Stimulated activated CD4-positive, alpha-beta T cell treated with anti-CD3 and anti-CD28 coated beads, Interleukin-4, amount 100 ng/mL, for 4 hours (primary cell): ENCODE measurements around the gene NUP188.

Source experiments
- DNase-seq, 2 experiments: peaks; one replicate each; pipeline ENCODE4 v3.0.0-alpha.2; 2020

NUP188 gene

DNA sequence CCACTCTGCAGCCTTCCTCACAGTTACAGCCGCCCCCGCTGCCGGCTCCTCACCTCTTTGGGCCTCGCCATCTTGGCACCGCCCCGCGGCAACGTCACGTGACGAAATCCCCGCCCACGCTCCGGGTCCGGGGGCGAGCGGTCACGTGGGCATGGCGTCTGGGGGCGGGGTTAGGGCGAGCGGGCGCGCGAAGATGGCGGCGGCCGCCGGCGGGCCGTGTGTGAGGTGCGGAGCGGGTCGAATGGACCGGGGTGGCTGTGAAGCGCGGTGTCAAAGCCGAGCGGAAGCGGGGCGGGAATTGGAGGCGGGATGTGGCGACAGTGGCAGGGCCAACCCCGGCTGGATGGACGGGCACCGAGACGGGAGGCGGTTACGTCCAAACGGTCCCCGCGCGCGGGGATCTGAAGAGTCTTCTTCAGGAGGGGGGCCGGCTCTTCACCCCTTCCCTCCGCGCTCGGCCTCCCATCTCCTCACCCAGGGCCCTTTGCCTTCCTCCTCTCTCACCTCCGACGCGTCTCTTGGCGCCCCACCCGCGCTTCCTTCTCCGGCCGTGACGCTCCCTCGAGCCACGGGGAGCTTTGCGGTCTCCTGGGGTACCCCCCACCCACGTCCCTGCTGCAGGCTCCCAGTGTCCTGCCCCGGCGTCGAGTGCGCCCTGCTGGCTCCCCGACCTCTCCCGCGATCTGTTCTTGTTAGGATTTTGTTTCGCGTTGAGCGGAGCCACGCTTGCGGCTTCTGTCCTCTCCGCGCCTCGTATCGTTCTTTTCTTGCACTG is at the start of gene NUP188, which contains the start of gene DOLK:
Gene NUP188, plus strand, starts transcription at position 173 of the 775 bp plus-strand sequence. Its CDS starts 21 bp downstream, at position 194.
Gene DOLK, minus strand, starts transcription at position 77 of the 775 bp plus-strand sequence. CDS start 300 bp downstream, outside the sequence.
- DNase-seq: peak; percentile 97 to 100

DNA sequence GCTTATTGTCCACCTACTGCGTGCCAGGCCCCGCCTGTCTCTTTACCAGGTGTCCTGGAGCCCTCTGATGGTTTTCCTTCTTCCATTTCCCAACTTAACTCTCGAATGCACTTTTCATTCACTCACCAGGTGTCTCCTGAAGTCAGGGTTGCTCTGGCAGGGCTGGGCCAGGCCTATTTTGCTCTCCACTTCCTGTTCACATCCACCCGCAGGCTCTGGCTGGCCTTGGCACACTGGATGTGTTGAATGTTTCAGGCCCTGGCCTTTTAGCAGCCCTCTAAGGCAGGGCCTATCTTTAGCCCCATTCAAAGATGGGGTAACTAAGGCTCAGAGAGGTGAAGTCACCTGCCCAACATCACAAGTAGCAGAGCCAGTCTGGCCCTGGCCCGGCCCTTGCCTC is 49.1 kb upstream of the NUP188 start:
- no peak for DNase-seq

- no peak for DNase-seq
These were observed 48.5 kb upstream of the NUP188 start for GRCh38 chr9:128898845-128899565.

DNA sequence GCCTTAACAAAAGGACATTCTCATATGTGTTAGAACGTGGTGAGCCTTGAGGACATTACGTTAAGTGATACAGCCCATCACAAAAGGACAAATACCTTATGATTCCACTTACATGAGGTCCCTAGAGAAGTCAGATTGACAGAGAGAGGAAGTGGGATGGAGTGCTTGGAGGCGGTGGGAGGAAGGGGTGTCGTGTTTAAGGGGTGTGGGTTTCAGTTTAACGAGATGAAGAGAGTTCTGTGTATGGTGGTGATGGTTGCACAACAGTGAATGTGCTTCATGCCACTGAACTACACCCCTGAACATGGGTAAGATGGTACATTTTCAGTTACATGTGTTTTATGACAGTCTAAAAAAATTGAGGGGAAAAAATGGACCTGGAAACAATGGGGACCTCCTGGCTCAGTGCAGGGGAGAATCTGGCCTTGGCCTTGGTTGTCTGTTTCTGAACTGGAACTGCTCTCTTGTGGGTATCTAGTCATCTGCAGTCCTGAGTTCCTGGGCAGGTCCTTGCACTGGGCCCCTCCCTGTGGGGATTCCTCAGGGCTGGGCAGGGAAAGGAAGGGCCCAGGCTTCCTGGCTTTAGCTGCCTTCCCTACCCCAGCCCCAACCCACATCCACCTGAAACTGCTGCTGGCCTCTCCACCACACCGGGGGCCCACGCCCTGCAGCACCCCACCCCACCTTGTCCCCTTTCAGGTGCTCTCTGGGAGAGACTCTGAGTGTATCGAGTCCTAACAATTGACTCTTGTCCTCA is 47.8 kb upstream of the NUP188 start:
- no peak for DNase-seq

- no peak for DNase-seq
These were observed 46.1 kb upstream of the NUP188 start for GRCh38 chr9:128901379-128901778.

DNA sequence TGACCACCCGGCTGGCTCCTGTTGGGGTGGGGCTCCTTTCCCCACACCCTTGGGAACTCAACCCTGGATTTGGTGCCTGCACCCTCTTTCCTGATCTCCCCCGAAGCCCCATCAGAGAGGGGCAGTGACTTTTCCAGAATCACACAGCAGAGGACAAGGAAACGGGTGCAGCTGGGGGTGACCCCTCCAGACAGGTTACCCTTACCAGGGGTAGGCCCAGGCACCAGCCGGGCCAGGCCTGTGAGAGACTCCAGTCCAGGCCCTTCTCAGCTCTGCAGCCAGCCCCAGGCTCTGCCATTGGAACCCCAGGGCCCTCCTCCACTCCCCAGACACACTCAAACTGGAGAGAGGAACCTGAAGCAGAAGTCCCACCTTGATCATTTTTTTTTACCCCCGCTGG is 45.7 kb upstream of the NUP188 start:
- no peak for DNase-seq

- peak; percentile 78 to 86 for DNase-seq
These were observed 45.0 kb upstream of the NUP188 start for GRCh38 chr9:128902351-128903078.

DNA sequence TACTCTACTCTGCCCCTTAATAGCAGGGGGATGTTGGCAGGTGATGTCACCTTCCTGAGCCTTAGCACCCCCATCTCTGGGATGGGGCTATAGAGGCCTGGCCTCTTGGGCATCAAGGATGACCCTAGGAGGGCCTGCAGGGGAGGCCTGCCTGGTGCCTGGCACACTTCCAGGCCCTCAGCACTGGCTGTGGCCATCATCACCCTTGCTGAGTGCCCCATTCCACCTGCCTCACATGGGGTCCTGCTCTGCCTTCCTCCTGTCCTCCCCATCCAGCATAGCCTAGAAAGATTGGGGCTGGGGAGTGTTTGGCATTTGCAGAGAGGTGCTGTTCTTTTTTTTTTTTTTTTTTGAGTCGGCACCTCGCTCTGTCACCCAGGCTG is 44.4 kb upstream of the NUP188 start:
- no peak for DNase-seq

GRCh38 chr9:128903871-128904620 is 43.5 kb upstream of the NUP188 start:
- DNase-seq: no peak

- DNase-seq: no peak
These were observed 41.5 kb upstream of the NUP188 start for GRCh38 chr9:128905964-128906363.

DNA sequence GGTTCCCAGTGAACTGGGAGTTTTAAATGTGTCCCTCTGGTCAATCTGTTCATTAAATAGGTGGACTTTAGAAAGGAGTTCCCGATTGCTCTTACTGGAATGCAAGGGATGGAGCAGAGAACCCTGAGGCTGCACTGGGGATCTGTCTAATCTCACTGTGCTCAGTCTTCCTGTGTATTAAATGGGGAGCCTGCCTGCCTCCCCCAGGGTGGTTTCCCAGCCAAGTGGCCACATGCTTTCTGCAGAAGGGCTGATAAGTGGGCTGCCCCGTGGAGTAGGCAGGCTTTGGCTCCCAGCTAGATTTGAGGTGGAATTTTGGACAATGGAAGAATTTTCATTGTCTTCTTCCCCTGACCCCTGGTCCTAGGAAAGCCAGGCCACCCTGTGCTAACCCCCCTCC is 40.8 kb upstream of the NUP188 start:
- DNase-seq: no peak

DNA sequence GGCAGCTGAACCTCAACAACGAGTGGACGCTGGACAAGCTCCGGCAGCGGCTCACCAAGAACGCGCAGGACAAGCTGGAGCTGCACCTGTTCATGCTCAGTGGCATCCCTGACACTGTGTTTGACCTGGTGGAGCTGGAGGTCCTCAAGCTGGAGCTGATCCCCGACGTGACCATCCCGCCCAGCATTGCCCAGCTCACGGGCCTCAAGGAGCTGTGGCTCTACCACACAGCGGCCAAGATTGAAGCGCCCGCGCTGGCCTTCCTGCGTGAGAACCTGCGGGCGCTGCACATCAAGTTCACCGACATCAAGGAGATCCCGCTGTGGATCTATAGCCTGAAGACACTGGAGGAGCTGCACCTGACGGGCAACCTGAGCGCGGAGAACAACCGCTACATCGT is 39.1 kb upstream of the NUP188 start:
- no peak for DNase-seq

DNA sequence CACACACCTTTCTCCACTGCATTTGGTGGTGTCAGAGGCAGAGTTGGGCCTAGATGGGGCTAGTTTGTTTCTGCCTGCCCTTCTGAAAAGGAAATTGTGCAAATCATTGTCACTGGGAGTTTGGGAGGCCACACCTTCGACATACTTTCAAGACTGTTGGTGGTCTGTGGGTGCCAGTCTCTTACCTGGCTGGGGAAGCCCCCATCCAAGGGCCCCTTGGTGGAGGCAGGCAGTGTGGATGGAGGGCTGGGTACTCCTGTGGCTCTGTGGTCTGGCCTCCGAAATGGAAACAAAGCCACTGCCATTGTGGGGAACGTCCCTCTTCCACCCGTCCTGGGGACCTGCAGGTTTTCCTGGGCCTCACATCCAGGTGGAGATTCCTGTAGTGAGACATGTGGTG is 37.6 kb upstream of the NUP188 start:
- DNase-seq: no peak

DNA sequence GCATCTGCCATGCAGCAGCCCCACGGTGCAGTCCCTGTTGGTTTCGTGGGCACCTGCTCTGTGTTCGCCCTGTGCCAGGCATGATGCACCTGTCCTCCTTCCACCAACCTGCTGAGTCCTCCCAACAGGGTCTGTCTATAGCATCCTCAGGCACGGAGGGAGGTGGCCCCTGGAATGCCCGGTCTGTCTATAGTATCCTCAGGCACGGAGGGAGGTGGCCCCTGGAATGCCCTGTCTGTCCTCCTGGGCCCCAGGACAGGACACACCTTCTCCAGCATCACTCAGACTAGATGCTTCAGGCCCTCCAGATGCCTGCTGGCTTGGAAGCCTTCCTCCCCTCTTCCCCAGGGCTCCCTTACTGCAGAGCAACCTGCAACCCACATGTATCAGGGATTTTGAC is 36.6 kb upstream of the NUP188 start:
- DNase-seq: no peak

GRCh38 chr9:128911529-128912035 is 35.9 kb upstream of the NUP188 start:
- DNase-seq: no peak

- DNase-seq: peak in 1 of 2 experiments; percentile 47
These were observed 35.1 kb upstream of the NUP188 start for GRCh38 chr9:128912270-128912853.

GRCh38 chr9:128913048-128913900 is 34.2 kb upstream of the NUP188 start:
- DNase-seq: no peak

DNA sequence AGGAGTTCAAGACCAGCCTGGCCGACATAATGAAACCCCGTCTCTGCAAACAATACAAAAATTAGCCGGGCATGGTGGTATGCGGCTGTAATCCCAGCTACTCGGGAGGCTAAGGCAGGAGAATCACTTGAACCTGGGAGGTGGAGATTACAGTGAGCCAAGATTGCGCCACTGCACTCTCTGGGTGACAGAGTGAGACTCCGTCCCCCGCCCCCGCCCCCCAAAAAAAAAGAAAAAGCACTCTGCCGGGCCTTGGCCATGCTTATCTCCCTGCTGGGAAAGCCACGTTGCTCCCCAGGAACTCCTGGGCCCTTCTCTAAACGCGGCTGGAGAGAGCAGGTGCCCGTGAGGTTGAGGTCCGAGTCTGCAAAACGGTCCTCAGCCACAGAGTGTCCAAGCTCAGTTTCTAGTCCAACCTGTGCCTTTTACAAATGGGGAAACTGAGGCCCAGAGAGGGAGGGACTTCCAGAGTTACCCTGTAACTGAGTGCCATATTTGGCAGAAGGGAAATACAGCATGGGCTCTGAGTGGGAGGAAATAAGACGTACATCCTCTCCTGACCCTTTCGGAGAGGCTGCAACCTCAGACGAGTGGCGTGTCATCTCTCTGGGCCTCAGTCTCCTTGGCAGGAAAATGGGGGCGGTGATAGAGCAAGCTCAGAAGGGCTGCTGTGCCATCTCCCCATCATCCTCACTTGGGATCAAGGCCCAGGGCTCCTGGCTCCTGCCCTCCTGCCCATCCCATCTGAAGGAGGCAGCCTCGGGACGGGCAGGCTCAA is 33.3 kb upstream of the NUP188 start:
- DNase-seq: no peak

- DNase-seq: no peak
These were observed 31.3 kb upstream of the NUP188 start for GRCh38 chr9:128916204-128916603.

- DNase-seq: no peak
These were observed 30.8 kb upstream of the NUP188 start for GRCh38 chr9:128916745-128917144.
